DND-41 (cell line): ENCODE data around the gene SGSM2.

Experiments used
- CTCF ChIP-seq: IDR thresholded peaks from 2 replicates; pipeline ENCODE4 v1.5.1; 2012; ENCODE audit warnings: borderline replicate concordance, low read length, moderate library complexity, mild to moderate bottlenecking; ENCODE audit not compliant: poor library complexity, severe bottlenecking; ENCODE audit errors: extremely low read depth
- EZH2 ChIP-seq: IDR thresholded peaks from 3 replicates; pipeline ENCODE4 v1.6.1; 2012; ENCODE audit warnings: borderline replicate concordance, low read depth, mild to moderate bottlenecking, moderate library complexity, low read length, inconsistent platforms; ENCODE audit not compliant: severe bottlenecking

- TF ChIP-seq CTCF (no peak), EZH2 (no peak)
Measured at GRCh38 chr17:2388020-2388682, 50.9 kb downstream of the SGSM2 start.
